ENCODE data around the gene CD34.
A peak's percentile ranks its signal among the peaks of the same experiment; 100 is the strongest.

Gene CD34

DNA sequence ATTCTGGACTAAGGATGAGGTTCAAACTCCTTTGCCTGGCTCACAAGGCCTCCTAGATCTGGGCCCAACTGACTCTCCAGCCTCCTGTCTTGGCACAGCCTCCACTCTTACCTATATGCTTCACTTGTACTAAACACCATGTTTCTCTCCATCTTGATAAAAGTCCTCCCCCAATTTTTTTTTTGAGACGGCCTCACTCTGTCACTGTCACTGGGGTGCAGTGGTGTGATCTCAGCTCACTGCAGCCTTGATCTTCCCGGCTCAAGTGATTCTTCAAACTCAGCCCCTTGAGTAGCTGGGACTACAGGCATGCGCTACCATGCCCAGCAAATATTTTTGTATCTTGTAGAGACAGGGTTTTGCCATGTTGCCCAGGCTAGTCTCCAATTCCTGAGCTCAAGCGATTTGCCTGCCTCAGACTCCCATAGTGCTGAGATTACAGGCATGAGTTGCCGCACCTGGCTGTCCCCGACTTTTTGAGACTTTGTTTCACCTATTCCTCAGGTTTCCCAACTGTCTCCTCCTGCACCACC is 39.7 kb downstream of the CD34 start:
- DNase-seq = no peak

DNA sequence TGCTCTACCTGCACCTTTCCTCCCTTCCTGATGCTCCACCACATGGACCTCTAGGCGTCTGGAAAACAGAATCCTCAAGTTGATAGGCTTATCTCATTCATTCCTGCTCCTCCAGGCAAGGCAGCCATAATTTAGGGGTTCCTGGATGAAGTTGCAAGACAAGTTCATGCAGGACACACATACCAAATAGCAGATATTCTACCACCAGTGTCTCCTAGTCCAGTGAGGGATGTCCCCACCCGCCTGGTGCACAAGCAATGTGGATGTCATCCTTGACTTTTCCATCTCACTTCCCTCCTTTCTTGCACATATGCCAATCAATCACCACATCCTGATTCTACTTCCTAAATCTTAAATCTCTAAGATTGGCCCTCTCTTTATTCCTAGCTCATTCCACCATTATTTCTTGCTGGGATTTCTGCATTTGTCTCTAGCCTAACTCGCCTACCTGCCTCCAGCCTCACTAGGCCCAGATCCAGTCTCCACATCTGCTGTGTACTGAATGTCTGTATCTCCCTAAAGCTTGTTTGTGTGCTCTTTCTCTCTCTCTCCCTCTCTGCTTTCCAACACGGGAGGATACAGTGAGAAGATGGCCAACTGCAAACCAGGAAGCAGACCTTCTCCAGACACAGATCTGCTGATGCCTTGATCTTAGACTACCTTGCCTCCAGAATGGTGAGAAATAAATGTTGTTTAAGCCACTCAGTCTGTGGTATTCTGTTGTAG is 40.5 kb downstream of the CD34 start:
- DNase-seq = no peak

DNA sequence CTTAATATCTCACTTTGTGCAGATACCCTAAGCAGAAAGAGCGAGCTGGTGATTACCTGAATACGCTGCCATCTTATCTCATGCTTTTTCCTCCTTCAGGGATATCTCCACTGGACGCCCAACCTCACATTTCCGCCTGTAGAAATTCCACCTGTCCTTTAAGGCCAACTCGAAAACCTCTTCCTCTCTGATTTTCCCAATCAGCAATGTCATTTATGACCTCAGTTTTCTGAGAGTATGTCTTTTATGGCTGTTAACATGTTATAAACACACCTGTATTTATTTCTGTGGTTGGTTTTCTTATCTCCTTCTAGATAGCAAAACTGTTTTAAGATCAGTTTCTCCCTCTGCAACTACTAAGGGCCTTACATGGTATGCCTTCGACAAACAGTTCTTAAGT is 41.1 kb downstream of the CD34 start:
- DNase-seq = no peak

DNA sequence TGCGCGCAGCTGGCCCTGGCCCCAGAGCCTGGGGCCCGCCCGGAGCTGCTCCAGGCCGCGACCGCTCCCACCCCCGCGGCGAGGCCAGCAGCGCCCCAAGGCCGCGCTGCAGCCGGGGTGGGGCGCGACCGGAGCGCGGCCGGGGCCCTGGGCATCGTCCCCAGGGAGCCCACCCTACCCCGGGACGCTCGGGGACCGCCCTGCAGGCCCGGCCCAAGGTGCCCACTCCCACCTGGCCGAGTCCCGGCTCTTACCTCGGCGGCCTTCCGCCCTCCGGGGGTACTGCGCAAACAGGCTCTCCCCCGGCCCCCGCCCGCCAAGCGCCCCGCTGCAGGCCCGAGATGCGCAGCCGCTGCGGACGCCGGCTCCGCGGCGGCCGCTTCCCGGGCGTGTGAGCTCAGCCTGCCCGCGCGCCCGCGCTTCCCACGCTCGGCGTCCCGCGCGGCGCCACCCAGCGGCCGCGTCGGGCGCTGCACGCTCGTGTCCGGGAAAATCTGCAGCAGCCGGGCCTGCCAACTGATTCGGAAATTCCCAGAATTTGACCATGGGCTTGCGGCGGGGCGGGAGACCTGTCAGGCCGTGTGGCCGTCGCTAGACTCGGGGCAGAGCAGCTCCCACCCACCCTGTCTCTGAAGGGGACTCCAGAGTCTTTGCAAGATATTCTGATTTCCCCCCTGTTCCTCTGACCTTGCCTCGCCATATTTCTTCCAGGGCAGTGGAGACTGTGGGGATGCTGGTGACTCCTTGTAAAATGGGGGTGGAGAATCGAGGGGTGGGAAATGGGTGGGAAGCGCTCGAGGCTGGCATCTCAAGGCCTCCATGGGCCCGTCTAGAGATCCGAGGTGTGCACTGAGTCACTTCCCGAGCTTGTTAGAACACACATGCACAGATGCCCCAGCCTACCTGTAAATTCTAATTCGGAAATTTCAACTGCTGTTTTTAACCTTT is 41.9 kb downstream of the CD34 start:
- DNase-seq = peak; percentile 63 to 88 (median 86)

DNA sequence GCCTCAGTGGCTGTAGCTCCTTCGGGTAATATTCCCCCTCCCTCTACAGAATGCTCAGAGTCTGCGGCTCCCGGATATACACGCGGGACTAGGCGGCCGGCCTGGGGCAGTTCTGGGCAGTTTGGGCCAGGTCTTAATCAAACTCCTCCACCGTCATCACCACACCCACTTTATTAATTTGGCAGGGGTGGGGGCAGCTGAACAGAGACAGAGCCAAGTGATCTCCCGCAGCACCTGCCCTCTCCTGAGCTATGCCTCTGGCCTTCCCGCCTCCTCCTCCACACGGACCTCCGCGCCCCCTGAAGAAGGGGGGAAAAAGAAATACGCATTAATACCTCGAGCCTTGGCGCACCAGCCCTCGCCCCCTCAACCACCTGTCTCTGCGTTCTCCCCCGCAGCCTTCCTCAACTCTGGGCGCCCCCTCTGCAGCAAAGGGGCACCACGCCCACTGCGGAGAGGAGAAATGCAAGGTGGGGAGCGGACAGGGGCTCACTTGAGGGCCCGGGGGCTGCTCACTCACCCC is 42.6 kb downstream of the CD34 start:
- peak in 2 of 3 experiments; percentile 60 to 65 for DNase-seq

DNA sequence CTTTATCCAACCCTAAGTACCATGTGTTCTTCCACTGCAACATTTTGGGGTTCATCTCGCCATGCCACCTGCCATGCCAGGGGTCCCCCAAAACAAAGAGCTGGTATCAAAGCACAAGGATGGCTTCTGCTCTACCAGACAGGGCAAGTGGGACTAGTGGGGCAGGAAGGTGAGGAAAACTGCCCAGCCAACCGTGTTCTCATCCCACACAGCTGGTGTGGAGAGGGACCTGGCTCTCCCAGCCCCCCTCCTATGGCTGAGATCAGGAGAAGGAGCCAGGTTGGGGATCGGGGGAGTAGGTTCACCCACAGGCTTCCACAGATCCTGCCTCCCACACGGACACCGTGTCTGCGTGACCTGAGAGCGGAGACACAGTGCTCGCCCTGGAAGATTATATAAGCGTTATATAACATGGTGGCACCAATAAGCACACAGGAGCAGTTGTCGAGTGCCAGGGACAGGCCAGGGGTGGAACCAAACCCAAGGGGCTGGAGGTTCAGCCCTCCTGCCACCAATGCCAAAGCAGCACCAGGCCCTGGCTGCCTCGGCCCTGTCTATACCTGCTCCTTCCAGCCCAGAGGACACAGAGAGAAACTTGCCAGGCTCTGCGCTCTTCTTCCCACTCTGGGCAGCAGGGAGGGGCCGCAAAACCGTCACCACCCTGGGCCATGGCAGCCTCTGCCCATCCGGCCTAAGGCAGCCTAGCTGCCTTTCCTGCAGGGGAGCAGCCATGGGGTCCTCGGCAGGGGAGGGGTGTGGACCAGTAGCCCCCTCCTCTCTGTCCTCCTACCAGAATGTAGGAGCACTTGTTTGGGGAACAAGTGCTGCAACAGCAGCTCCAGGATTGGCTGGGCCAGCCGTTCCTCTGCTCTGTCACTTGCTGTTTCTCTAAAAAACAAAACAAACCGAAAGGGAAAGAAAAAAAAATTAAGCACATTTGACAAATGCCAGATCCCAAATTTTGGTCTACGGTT is 43.5 kb downstream of the CD34 start:
- DNase-seq = no peak

DNA sequence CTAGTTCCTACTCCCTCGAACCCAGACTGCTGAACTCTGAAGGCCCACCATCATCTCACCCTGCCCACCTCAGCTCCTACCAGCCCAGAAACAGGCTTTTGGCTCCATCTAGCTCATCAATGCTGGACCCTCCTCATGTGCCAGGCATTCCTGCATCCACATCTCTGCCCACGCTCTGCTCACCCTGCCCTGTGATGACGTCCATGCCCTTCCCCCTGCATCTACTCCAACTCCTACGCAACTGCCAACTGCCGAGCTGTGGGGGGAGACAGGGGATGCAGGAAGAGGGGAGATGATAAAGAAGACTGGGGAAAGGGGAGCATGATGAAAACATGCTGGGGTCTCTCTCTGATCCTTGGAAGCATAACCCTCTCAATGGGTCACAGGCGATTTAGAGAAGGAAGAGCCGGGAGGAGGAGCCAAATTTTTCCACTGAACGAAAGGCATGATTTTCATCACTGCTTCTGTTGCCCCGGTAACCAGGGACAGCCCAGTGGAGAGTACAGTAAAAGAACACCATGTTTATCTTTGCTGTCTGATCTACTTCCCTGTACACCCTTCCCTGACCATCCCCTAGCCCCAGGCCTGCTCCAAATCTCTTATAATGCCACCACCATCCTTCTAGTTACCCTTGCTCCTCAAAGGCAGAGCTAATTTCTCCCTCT is 44.3 kb downstream of the CD34 start:
- DNase-seq = no peak

DNA sequence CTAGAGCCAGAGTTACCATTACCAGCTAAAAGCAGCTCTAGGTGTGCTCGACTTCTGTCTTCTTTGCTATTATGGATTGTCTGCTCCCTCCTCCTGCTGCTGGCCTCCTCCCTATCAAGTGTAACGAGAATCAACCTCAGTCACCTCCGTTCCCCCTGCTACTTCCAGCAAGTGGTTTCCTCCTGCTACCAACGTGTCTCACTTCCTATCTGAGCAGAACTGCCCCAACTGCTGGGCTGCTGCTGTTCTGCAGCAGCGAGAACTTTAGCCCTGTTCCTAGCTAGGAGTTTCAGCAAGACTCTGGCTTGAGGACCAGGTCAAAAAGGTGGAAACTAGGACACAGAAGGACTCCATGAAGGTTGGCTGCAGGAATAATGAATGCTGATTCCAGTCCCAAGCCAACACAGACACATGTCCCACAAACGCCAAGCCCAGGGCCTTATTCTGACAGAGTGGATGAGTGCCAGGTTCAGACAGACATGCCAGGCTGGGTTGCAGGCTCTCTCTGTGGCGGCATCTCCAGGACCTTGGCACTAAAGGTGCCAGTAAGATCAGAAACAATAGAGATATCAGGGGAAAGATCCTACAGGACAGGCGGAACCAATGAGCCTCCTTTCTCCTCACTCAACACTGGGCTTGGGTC is 46.9 kb downstream of the CD34 start:
- no peak for DNase-seq

DNA sequence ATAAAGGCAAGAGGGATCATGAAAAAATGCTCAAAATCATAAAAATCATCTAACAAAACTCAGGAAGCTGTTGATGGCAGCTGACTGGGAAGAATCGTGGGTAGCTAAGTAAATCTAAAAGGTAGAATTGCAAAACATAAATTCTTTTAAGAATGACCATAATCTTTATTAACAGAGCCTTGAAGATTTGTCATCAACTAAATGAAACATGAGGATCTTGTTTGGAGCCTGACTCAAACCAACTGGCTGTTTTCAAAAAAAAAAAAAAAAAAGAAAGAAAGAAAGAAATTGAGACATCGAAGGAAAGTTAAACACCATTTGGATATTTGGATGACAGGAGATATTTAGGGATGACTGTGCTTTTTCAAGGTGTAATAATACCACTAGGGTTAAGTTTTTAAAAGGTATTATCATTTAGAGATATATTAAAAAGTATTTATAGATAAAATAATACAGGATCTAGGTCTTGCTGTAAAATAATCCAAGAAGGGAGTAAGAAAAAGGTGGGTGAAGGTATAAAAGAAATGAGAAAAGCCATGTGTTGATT is 48.6 kb downstream of the CD34 start:
- DNase-seq = no peak

DNA sequence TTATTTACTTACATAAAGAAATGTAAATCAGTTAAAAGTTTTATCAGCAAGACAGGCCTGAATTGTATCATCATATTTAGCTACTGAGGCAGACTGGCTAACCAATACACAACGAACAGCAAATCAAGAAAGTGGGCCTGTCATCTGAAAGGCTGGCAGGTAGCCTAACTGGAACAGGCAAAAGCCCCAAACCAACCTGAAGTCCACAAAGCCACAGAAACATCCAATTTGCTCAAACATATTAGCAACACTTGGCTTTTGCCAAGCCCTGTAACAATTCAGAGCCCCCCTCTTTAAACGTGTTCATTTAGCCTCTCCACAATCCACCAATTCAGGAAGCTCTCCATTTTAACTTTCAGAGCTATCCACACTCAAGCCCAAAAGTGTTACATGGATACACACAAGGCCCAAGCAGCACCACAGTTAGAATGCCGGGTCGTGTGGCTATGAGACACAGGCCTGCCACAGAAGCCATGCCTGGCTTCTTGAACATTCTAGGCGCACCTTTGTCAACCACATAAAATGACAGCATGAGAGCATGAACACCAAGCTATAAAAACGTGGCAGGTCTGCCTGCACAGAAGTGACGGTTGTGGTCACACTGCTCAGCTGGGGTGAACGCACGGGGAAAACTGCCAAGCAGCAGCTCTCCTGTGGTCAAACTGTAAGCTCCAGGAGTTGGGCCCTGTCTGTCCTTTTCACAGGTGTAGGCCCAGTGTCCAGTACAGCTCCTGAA is 49.3 kb downstream of the CD34 start:
- no peak for DNase-seq

DNA sequence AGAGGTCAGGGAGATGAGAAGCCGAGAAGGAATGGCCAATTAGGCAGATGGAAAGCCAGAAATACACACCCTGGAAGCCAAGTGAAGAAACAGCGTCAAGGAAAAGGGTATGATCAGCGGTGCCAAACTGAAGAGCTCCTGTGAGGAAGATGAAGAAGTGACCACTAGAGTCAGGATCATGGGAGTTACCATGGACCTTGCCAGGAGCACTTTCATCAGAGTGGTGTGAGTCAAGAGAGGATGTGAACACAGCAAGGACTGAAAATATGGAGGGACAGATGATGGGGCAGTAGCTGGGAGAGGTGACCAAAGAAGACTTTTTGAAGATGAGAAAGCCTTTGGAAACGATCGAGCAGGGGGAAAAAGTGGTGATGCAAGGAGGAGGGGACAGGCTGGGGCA is 50.4 kb downstream of the CD34 start:
- DNase-seq = no peak

DNA sequence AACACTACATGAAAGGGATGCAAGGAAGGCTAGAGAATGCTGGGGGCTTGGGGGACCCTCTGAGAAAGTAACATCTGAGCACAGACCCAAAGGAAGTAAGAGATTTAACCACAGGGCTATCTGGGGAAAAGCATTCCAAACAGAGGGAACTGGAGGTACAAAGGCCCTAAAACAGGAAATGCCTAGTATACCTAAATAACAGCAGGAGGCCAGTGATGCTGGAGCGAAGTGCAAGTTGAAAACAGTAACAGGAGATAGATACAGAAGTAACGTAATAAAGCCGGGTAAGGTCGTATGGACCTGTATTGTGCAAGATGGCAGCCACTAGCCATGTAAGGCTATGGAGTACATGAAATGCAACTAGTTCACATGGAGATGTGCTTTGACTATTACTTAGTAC is 52.1 kb downstream of the CD34 start:
- DNase-seq = no peak

DNA sequence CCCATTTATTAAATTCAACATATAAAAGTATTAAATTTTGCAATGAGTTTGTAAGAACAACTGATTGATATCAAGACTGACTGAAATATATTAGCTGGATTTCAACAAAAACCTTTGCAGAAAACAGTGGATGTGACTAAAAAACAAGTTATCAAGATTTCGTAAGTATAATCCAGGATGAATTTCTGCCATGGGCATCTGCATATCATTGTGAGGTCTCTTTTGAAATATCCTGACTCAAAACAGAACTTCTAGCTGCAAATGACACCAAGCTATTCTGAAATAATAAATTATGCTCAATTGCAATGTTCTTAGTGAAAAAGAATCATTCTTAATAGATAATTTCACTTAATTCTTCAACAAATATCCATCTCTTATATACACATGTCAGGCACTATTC is 52.6 kb downstream of the CD34 start:
- DNase-seq = no peak

DNA sequence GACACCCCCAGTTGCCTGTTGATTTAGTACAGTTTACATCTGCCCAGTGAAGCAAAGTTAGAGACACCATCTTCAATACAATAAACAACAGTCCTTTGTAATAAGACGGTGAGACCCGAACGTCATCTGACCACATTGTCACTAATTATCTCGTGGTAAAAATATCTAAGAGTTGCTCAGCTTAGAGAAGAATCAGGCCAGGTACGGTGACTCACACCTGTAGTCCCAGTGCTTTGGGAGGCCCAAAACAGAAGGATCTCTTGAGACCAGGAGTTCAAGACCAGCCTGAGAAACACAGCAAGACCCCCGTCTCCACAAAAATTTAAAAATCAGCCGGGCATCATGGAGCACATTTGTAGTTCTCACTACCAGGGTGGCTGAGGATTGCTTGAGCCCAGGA is 53.5 kb downstream of the CD34 start:
- DNase-seq = no peak

DNA sequence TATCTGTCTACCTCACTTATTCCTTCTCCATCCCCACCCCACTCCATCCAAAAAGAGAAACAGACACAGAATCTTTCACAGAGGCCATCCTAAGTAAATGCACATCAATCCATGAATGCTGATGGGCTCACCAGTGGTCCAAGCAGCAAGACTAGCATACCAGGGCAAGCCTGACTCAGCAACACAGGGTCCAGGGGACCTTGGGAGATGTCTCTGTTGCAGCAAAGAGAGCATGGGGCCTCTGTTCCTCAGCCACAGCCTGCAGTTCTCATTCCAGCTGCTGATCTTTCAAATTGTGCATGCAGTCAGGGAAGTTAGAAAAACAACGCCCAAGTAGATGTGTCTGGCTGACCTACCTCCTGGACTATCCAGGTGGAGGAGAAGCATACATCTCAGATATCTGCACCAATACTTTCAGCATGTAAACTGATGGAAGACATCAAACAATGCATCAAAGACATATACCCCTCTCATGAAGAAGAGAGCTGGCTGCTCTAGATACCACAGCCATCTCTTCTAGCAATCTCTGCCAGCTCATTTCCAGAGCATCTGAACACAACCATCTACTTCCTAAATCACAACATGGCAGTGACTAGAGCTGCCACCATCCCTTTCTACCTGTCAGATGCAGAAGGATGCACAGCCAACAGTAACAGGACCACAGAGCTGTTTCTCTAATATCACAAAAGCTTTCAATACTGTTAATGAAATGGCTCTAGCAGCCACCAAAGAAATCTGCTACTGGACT is 54.5 kb downstream of the CD34 start:
- no peak for DNase-seq

DNA sequence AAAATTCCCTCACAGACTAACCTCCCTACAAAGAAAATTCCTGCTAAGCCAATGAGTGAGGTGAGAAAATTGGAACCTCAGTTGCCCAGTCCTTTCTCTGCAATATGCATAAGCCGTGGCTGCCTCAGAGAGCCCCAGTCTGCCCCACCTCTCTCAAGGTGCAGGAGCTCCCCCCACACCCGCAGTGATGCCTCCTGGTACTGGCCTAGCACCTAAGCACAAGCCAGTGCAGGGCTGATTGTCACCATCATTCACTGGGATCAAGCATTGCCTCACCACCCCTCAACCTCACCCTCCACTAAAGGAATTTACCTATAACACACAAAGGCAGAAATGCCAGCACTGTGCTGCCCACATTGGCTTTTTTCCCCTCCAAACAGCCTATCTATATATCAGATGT is 56.9 kb downstream of the CD34 start:
- no peak for DNase-seq

DNA sequence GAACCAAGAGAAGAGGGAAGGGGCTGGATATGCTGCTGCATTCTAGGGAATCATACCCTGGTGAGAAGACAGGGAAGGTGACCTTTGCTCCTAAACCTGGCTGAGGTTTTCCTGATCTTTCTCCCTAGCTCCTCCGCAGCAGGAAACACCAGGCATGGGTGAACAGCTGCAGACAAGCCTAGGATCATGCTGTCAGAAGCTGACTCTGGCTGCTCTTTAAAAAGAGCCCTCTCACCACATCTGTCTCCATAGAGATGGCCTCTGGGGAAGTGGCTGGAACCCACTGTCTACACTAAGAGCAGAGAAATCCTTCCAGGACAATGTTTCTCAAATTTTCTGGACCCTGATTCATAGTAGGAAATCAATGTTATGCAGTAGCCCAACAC is 57.6 kb downstream of the CD34 start:
- DNase-seq = no peak

DNA sequence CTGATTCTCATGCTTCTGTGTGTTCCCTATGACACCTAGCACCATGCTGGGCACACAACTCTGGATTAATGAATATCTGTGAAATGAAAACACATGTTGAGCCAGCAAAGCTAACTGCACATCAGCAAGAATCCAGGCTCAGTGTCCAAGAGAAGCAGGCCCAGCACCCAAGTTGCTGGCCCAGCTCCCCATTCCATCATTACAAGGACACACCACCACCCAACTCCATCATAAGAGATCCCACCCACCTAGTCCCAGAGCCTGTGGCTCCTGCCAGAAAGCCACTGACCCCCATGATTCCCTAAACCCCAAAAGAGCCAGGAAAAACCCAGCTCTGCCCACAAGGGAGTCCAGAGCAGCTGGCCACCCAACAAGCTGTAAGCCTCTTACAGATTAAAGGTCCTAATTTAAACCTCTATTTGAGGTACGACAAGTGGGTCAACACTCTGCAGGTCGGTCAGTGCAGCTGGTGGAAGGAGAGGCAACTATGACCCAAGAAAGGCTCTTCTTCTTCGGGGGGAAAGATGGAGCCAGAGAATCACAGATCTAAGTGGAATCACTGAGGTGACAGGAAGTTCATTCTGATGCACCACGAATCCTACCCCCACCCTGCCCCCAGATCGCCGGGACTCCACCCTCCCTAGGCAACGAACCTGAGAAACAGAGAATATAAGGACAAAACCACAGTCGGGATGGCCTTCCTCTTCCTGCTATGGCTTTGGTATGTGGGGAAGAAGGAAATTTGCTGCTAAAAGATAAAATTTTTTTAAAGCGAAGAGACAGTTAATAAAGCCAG is 58.2 kb downstream of the CD34 start:
- no peak for DNase-seq

DNA sequence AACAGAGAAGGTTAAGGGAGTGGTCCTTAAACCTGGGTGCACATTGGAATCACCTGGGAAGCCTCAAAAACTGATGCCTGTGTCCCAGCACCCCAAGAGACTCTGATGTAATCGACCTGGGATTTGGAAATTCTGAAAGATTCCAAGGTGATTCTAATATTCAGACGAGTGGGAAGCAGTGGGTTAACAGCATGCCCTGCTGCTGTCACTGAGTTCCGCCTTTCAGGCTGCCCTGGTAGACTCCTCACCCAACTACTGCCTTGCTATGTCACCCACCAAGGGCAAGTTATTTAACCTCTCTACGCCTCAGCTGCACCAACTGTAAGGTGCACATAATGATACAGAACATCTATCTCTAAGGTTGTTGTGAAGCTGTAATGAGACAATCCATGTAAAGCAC is 59.2 kb downstream of the CD34 start:
- DNase-seq = no peak
